22Rv1 (cell line): ENCODE measurements around the gene LRRC8D.

Experiments used
- H3K27ac ChIP-seq: fragments of 450-650 bp; 2 replicates; pipeline ENCODE4 v1.5.1; 2017
- CTCF ChIP-seq: fragments of 450-650 bp; IDR thresholded peaks from 2 replicates; pipeline ENCODE4 v1.5.1; 2017; ENCODE audit warnings: mild to moderate bottlenecking
- ZFX ChIP-seq: fragments of 450-650 bp; IDR thresholded peaks from 2 replicates; pipeline ENCODE4 v1.6.1; 2017; ENCODE audit warnings: antibody characterized with exemption, borderline replicate concordance

The LRRC8D gene

DNA sequence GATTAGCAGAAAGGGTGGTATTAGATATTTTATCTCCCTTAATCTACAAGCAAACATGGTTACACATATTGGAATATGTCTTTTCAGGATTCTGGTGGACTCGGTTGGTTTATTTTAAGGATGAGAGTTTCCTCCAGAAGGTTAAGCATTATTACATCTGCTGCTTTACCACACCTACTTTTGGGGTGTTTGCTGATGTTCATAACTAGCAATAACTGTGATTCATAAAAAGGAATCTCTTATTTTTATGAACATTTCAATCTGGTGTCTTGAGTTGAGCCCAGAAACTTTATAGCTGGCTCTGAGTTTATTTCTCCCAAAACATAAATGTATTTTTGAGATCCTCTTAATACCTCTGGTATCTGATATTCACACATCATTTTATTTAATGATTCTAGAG, 82.7 kb downstream of the LRRC8D start:
- TF ChIP-seq CTCF (no peak), ZFX (no peak)
- H3K27ac ChIP-seq: no peak overlapping the region

GRCh38 chr1:89904219-89904980, 83.6 kb downstream of the LRRC8D start:
- TF ChIP-seq ZFX (no peak), CTCF (no peak)

GRCh38 chr1:89905395-89906058, 84.7 kb downstream of the LRRC8D start:
- no peak for TF ChIP-seq CTCF
- TF ChIP-seq ZFX: no peak
- no peak overlapping the region for H3K27ac ChIP-seq

More at GRCh38 chr1:89904219-89904980, 83.6 kb downstream of the LRRC8D start:
- no peak overlapping the region for H3K27ac ChIP-seq

GRCh38 chr1:89906088-89906487, 85.3 kb downstream of the LRRC8D start:
- TF ChIP-seq CTCF (no peak), ZFX (no peak)

DNA sequence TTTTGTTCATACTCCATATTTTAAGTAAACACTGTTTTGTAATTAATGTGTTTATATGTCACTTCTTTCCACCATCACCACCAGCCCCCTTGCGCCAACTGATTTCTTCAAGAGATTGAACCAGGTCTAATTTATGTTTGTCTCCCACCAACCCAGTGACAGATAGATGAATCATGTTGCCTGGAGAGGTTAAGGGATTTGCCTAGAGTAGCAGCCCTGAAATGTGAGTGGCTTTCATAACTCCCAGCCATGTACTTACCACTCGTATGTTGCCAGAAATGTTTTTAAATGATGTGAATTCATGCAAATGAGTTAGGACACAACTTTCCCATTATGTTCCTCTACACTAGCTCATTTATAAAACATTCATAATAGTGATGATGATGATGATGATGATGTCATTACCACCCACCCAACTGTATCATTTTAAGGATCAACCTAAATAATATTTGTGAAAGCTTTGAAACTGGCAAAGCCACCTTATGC, 86.9 kb downstream of the LRRC8D start:
- H3K27ac ChIP-seq: no peak overlapping the region
- TF ChIP-seq CTCF (no peak), ZFX (no peak)

More at GRCh38 chr1:89906088-89906487, 85.3 kb downstream of the LRRC8D start:
- H3K27ac ChIP-seq: no peak overlapping the region

GRCh38 chr1:89908273-89908671, 87.4 kb downstream of the LRRC8D start:
- no peak overlapping the region for H3K27ac ChIP-seq
- no peak for TF ChIP-seq CTCF
- TF ChIP-seq ZFX: no peak

GRCh38 chr1:89908672-89909436, 88.0 kb downstream of the LRRC8D start:
- H3K27ac ChIP-seq: no peak overlapping the region
- TF ChIP-seq ZFX (no peak), CTCF (no peak)
